MM.1S (cell line): ENCODE results near the gene DENND4A.

Experiments used
- DNase-seq: peaks from one replicate; pipeline ENCODE4 v3.0.0-alpha.2; 2015
- H2AFZ ChIP-seq: fragments of 300-600 bp; sonication (generic); 2 replicates; pipeline ENCODE4 v1.6.0; 2016; ENCODE audit warnings: antibody characterized with exemption, low read length
- H3F3A ChIP-seq: fragments of 300-600 bp; sonication (generic); 2 replicates; pipeline ENCODE4 v1.6.1; 2016; ENCODE audit warnings: mild to moderate bottlenecking, antibody characterized with exemption, low read length, moderate library complexity, mixed read lengths; ENCODE audit not compliant: insufficient read depth
- H3K27ac ChIP-seq: fragments of 300-600 bp; sonication (generic); 2 replicates; pipeline ENCODE4 v1.5.1; 2016; ENCODE audit warnings: mild to moderate bottlenecking, low read length
- H3K27me3 ChIP-seq: fragments of 300-600 bp; sonication (generic); replicated peaks from 2 replicates; pipeline ENCODE4 v1.6.0; 2016; ENCODE audit warnings: low read length; ENCODE audit not compliant: insufficient read depth
- H3K36me3 ChIP-seq: fragments of 300-600 bp; sonication (generic); replicated peaks from 2 replicates; pipeline ENCODE4 v1.6.1; 2016; ENCODE audit warnings: mild to moderate bottlenecking, low read length, mixed read lengths; ENCODE audit not compliant: insufficient read depth
- H3K4me1 ChIP-seq: fragments of 300-600 bp; sonication (generic); 2 replicates; pipeline ENCODE4 v1.6.1; 2016; ENCODE audit warnings: low read length, mixed read lengths
- H3K4me2 ChIP-seq: fragments of 300-600 bp; sonication (generic); 2 replicates; pipeline ENCODE4 v1.6.0; 2016; ENCODE audit warnings: low read depth, low read length
- H3K4me3 ChIP-seq: fragments of 300-600 bp; sonication (generic); 2 replicates; pipeline ENCODE4 v1.5.1; 2016; ENCODE audit warnings: low read length, mixed read lengths
- H3K79me2 ChIP-seq: fragments of 300-600 bp; sonication (generic); 2 replicates; pipeline ENCODE4 v1.6.1; 2016; ENCODE audit warnings: mixed run types, low read length, mixed read lengths
- H3K9ac ChIP-seq: fragments of 300-600 bp; sonication (generic); 2 replicates; pipeline ENCODE4 v1.6.1; 2016; ENCODE audit warnings: low read length, mixed read lengths
- H3K9me2 ChIP-seq: fragments of 300-600 bp; sonication (generic); replicated peaks from 2 replicates; pipeline ENCODE4 v1.6.1; 2016; ENCODE audit warnings: mild to moderate bottlenecking, low read length, mixed read lengths; ENCODE audit not compliant: insufficient read depth
- H3K9me3 ChIP-seq: fragments of 300-600 bp; sonication (generic); replicated peaks from 2 replicates; pipeline ENCODE4 v1.6.1; 2016; ENCODE audit warnings: mild to moderate bottlenecking, low read length, mixed read lengths; ENCODE audit not compliant: insufficient read depth
- H4K20me1 ChIP-seq: fragments of 300-600 bp; sonication (generic); 2 replicates; pipeline ENCODE4 v1.6.1; 2016; ENCODE audit warnings: mild to moderate bottlenecking, low read length, moderate library complexity, mixed read lengths; ENCODE audit not compliant: insufficient read depth
- EZH2 ChIP-seq: fragments of 300-600 bp; sonication (generic); optimal IDR thresholded peaks from 2 replicates; pipeline ENCODE3; 2017; ENCODE audit warnings: low read depth, mild to moderate bottlenecking, antibody characterized with exemption, low read length, mixed read lengths
- EZH2phosphoT487 ChIP-seq: fragments of 300-600 bp; sonication (generic); IDR thresholded peaks from 2 replicates; pipeline ENCODE4 v1.6.1; 2018; ENCODE audit warnings: antibody characterized with exemption, low read length
- TF ChIP-seq, protein P1 (sequence below): fragments of 300-600 bp; sonication (generic); IDR thresholded peaks from 2 replicates; pipeline ENCODE4 v1.5.1; 2016; ENCODE audit warnings: antibody characterized with exemption, low read length, mixed read lengths

DENND4A gene

DNA sequence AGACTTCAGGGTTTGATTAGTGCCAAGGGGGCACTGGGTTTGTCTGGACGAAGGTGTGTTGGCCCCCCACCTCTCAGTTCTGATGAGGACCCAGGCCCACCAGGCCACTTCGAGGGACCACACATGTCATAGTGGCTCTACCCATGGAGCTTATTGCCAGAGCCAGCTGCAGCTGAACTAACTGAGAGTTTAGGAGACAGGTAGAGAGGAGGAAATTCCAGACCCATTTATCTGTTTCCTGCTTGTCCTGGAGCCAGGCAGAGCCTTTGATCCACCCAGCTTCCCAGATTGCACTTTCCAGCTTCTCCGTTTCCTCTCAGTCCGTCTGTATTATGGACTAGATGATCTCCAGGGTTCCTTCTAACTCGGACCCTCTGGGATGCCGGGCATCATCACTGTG, 149.5 kb downstream of the DENND4A start:
- Histone ChIP-seq H3K79me2 (no peaks in the 10 kb centered on the region), H2AFZ (no peak overlapping the region), H3K9me3 (no peaks in the 10 kb centered on the region), H3K36me3 (no peaks in the 10 kb centered on the region), H3K4me3 (no peak overlapping the region), H3K4me2 (no peak overlapping the region), H3K27me3 (no peaks in the 10 kb centered on the region), H3F3A (no peaks in the 10 kb centered on the region), H3K9ac (no peak overlapping the region), H4K20me1 (no peaks in the 10 kb centered on the region), H3K9me2 (no peaks in the 10 kb centered on the region), H3K27ac (no peak overlapping the region), H3K4me1 (0 out of 2 replicates have a peak, but pooled peaks cover 7% of the 10 kb centered on the region)
- no peak for DNase-seq
- TF ChIP-seq, protein P1, sequence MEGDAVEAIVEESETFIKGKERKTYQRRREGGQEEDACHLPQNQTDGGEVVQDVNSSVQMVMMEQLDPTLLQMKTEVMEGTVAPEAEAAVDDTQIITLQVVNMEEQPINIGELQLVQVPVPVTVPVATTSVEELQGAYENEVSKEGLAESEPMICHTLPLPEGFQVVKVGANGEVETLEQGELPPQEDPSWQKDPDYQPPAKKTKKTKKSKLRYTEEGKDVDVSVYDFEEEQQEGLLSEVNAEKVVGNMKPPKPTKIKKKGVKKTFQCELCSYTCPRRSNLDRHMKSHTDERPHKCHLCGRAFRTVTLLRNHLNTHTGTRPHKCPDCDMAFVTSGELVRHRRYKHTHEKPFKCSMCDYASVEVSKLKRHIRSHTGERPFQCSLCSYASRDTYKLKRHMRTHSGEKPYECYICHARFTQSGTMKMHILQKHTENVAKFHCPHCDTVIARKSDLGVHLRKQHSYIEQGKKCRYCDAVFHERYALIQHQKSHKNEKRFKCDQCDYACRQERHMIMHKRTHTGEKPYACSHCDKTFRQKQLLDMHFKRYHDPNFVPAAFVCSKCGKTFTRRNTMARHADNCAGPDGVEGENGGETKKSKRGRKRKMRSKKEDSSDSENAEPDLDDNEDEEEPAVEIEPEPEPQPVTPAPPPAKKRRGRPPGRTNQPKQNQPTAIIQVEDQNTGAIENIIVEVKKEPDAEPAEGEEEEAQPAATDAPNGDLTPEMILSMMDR, result no peak
- TF ChIP-seq EZH2 (no peak), EZH2phosphoT487 (no peak)

DNA sequence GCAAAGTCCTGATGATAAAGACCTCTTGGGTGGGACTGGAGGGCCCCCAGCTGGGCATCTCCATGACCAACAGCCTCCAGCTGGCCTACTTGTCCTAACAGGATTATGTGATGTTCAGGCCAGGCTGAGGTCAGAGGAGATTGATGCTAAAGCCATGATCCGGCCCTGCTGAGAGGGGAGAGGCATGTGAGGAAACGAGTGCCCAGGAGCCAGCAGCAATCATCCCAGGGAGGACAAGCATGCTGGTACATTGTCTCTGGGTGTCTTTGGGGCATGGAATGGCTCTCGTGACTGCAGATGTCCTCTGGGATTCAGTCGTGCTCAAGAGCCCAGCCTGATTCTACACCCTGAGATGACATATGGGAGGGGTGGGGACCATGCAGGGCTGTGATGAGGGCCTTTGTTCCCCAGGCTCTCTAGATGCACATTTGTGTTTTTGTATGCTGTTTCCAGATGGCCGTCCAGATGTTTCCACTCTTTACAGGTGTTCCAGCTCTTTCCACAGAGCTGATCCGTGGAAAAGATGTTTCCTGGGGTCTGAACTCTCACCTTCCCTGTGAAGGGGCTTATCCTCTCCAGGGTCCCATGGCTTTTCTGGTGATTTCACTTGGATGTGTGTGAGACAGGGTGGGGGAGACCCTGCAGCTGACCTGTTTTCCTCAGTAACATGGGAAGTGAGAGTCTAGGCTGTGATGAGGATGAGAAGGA, 150.2 kb downstream of the DENND4A start:
- no peak overlapping the region for H3K4me2 ChIP-seq
- no peak for DNase-seq
- H3K4me1 ChIP-seq, result 0 out of 2 replicates have a peak, but pooled peaks cover 7% of the 10 kb centered on the region
- no peaks in the 10 kb centered on the region for H3F3A ChIP-seq
- H3K27ac ChIP-seq, result no peak overlapping the region
- no peaks in the 10 kb centered on the region for H4K20me1 ChIP-seq
- no peak overlapping the region for H3K4me3 ChIP-seq
- no peak for TF ChIP-seq EZH2phosphoT487
- TF ChIP-seq EZH2, result no peak
- TF ChIP-seq, protein P1, result no peak
- H2AFZ ChIP-seq, result no peak overlapping the region
- no peaks in the 10 kb centered on the region for H3K9me3 ChIP-seq
- no peaks in the 10 kb centered on the region for H3K79me2 ChIP-seq
- no peaks in the 10 kb centered on the region for H3K9me2 ChIP-seq
- no peaks in the 10 kb centered on the region for H3K27me3 ChIP-seq
- H3K36me3 ChIP-seq, result no peaks in the 10 kb centered on the region
- no peak overlapping the region for H3K9ac ChIP-seq

DNA sequence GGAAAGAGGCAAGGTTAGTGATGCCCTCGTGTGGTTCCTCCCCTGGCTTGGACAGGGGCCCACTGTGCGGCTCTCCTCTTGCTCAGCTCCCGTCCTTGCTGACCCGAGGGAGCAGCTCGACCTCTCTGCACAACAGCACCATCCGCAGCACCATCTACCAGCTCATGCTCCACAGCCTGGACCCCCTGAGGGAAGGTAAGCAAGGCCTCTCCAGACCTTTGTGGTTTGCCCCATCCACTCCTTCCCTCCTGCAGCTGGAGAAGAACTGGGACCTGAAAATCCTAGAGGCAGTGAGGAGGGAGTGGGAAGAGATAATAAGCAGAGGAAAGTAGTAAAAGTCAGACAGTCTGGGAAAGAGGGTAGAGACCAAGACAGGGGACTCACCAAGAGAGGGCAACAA, 152.6 kb downstream of the DENND4A start:
- Histone ChIP-seq H3K4me3 (no peak overlapping the region), H3K9me2 (no peaks in the 10 kb centered on the region), H3F3A (no peaks in the 10 kb centered on the region), H3K36me3 (no peaks in the 10 kb centered on the region), H3K4me1 (0 out of 2 replicates have a peak, but pooled peaks cover 7% of the 10 kb centered on the region), H2AFZ (no peak overlapping the region), H3K4me2 (no peak overlapping the region), H4K20me1 (no peaks in the 10 kb centered on the region), H3K9ac (no peak overlapping the region), H3K27me3 (no peaks in the 10 kb centered on the region), H3K79me2 (no peaks in the 10 kb centered on the region), H3K9me3 (no peaks in the 10 kb centered on the region), H3K27ac (no peak overlapping the region)
- DNase-seq, result no peak
- TF ChIP-seq, protein P1, result no peak
- TF ChIP-seq EZH2phosphoT487, result no peak
- no peak for TF ChIP-seq EZH2
